GM21526 (cell line): ENCODE data around the gene DPP6.

Experiments used
- ATAC-seq: cut with Tn5 transposase; IDR thresholded peaks from one replicate; pipeline ENCODE4 v1.9.1; 2021; ENCODE audit warnings: moderate library complexity; ENCODE audit not compliant: unreplicated experiment, low FRiP score

DPP6 gene

GRCh38 chr7:154503962-154504550 is 451.9 kb downstream of the DPP6 start:
- ATAC-seq = peak; percentile 68

DNA sequence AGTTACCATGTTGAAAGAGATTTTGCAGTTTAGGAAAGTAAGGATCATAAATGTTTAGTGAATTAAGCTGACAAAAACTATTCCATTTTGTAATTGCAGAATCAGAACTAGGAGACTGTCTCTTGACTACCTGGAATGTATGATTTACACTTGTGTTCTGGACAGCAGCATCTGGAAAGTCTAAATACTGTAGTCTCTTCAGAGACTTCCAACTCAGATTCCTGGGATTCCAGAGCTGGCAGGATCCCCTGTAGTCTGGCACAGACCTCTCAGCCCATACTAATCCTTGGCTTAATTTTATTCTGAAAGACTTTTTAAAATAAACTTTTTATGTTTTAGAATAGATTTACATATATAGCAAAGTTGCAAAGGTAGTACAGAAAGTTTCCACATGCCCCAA is 452.7 kb downstream of the DPP6 start:
- no peak for ATAC-seq

DNA sequence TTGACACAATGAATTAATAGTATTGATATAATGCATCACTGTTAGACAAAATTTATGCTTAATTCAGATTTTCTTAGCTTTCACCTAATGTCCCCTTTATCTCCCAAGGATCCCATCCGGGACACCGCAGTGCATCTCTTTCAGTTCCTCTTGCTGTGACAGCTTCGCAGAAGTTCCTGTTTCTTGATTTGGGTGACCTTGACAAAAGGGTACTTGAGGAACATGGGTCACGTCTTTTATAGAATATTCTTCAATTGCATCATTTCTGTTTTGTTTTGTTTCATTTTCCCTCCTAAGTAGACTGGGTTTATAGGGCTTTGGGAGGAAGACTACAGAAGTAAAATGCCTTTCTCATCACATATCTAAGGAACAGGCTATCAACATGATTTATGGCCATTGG is 453.2 kb downstream of the DPP6 start:
- ATAC-seq = no peak

- ATAC-seq = no peak
Measured at GRCh38 chr7:154509192-154509591, 457.0 kb downstream of the DPP6 start.

GRCh38 chr7:154512121-154512833 is 460.1 kb downstream of the DPP6 start:
- ATAC-seq = no peak

DNA sequence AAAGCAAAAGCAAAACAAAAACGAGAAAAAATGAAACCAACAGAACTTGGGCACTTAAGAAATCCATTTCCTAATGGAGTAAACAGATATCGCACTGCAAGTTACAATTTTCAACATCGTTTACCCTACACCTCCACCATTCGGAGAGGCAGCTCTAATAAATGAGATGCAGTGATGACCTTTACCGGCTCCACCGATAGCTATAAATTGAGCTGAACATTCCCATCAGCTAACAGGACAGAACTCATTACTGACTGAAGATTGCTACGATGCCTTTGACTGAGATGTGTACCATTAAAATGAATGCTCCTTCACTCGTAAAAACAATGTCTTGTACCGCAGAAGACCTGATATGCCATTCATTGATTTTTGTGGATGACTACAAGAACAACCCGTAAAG is 465.6 kb downstream of the DPP6 start:
- ATAC-seq = no peak

- no peak for ATAC-seq
Measured at GRCh38 chr7:154519229-154519628, 467.0 kb downstream of the DPP6 start.

- ATAC-seq = no peak
Measured at GRCh38 chr7:154530136-154530535, 477.9 kb downstream of the DPP6 start.

DNA sequence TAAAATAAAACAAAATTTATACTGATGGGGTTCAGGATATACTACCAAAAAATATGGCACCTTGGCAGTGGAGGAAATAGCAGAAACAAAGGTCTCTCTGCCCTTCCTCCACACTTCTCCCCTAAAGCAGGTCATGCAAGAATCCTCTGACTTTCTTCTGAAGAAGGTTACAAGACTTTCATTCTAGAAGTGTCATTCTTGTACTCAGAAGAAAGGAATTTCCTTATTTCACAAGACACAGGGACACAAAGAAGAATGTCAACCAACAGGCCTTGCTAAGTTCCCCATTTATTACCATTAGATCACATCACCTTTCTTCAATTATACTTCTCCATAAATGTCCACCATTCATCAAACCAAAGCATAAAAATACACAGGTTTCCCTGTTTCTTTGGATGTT is 480.6 kb downstream of the DPP6 start:
- ATAC-seq = no peak

DNA sequence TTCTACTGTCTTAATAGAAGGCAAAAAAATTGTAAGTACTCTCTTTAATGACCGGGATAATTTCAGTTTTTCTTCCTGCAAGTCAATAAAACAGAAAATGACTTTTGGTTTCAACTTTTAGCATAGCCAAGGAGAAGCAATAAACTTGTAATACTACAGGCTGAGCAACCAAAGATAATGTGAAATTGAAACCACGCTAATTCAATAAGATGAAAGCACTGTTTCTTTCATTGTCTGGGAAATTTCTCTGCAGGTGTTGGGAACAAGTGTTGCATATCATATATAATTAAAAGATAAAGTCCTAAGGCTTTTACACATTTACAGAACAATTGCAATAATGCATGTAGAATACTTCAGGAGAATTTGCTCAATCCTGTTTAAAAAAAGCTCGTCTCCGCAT is 488.4 kb downstream of the DPP6 start:
- no peak for ATAC-seq

- ATAC-seq = no peak
Measured at GRCh38 chr7:154541606-154542005, 489.4 kb downstream of the DPP6 start.

DNA sequence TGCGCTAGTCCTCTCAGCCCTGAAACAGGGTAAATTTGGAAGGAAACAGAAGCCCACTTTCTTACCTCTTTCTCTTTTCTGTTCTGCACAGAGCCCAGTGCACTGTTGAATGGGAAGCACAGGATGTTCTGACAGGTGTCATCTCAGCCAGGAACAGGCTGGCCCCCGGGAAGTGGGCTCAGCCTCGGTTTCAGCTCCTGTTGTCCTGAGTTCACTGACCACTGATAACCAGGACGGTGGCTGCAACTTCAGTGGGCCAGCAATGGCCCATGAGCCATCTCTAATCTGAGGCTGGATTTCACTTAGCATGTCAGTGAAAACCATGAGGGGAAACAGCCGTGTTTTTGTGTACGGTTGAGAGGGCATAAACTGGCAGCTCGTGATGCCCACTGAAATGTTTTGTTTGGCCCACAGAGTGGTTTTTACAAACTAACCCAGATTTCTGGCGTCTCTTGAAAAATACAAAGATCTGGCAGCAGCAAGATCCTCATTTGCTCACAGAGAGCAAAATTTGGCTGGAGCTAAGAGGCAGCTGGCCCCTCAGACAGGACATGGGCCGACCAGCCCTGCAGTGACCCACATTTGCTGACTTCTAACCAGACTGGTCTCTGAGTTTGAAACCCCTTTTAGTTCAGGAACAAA is 494.9 kb downstream of the DPP6 start:
- no peak for ATAC-seq

DNA sequence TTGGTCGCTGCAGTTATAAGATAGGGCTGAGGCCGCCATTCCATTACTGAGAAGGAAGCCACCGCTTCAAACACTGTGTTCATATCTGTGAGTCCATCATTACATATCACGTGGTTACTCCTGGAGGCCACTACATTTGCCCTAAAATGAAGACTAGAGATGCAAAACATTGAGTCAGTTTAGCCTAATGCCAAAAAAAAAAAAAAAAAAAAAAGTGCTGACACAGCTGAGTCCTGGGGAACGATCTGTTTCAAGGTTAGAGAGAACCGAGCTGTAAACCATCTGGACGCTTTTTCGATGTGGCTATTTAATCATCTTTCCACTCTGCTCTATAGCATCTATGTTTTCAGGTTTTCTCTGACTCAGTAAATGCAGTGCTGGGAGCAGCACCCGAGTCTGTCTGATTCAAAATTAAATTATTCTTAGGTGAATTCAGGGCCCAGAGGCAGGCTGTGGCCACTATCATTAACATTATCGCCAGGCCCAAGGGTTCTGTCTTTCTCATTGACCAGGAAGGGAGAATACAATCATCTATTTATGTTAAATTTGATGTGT is 501.6 kb downstream of the DPP6 start:
- ATAC-seq = no peak

GRCh38 chr7:154559454-154559853 is 507.3 kb downstream of the DPP6 start:
- no peak for ATAC-seq

DNA sequence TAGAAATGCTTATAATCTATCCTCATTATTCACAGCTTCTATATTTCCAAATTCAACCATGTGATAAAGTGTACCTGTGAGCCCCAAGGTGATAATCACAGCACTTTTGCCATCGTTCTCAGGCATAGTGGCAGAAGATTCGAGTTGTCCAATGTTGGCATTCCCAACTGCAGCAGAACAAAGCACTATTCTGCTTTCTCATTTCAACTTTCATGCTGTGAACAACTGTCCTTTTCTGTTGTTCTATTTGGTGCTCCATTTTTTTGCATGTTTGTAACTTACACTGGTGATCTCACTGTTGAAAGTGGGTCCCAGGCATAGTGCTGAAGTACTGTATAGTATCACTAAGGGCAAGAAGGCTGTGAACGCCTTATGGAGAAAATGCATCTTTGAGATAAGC is 512.5 kb downstream of the DPP6 start:
- ATAC-seq = no peak

DNA sequence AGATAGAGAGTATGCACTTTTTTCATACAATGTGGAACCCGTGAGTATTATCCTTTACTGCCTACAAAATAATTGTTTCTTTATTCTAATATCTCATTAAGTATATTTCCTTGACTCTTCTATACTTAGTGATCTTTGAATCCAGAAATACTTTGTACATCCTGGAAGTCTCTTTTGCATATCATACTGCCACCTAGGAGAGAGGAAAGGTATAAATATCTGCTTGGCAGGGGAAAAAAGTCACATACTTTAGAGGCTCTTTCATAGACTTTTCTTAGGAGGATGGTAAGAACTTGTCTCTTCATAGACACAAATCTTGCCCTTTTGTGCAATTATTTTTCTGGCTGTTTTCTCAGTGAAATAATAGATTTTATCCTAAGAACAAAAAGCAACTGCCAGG is 514.7 kb downstream of the DPP6 start:
- no peak for ATAC-seq

DNA sequence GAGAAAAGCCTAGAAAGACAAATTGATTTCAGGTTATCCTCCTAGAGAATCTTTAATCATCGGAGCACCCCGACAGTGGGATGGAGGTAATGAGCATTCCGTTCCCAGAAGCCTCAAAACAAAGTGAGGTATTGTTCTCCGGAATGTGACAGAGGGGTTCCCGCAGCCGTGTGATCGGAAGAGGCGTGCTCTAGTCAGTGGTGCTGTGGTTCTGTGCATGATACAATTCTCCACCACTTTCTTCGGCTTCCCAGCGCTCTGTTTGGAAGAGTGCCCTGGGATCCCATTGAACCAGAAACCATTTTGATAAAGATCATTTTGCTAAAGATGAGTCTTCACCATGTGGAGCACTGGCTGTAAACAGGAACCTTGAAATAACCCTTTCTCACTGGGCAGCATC is 516.1 kb downstream of the DPP6 start:
- ATAC-seq = no peak

- no peak for ATAC-seq
Measured at GRCh38 chr7:154569916-154570315, 517.7 kb downstream of the DPP6 start.

GRCh38 chr7:154571772-154572171 is 519.6 kb downstream of the DPP6 start:
- no peak for ATAC-seq

GRCh38 chr7:154574235-154574634 is 522.0 kb downstream of the DPP6 start:
- no peak for ATAC-seq

DNA sequence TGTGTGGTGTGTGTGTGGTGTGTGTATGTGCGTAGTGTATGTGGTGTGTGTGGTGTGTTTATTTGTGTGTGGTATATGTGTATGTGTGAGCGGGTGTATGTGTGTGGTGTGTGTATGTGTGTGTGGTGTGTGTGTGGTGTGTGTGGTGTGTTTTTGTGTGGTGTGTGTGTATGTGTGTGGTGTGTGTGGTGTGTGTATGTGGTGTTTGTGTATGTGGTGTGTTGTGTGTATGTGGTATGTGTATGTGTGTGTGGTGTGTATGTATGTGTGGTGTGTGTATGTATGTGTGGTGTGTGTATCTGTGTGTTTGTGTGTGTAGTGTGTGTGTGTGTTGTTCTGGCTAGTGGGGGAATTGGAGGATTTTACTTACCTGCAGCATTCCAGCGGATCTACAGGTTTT is 523.3 kb downstream of the DPP6 start:
- no peak for ATAC-seq

- ATAC-seq = no peak
Measured at GRCh38 chr7:154576604-154577003, 524.4 kb downstream of the DPP6 start.
